GM12874 (cell line): ENCODE measurements around the gene VN1R5.

ENCODE experiments used
- CTCF ChIP-seq: IDR thresholded peaks from 2 replicates; pipeline ENCODE4 v1.5.1; 2011; ENCODE audit warnings: low read depth, mild to moderate bottlenecking, control low read depth, low read length, moderate library complexity; ENCODE audit not compliant: insufficient read depth

Gene VN1R5

GRCh38 chr1:247246325-247247115, 9.4 kb upstream of the VN1R5 start:
- no peak for TF ChIP-seq CTCF

GRCh38 chr1:247247568-247247967, 8.3 kb upstream of the VN1R5 start:
- TF ChIP-seq CTCF: no peak

- TF ChIP-seq CTCF: no peak
Measured at GRCh38 chr1:247266053-247266452, 10.2 kb downstream of the VN1R5 start.

GRCh38 chr1:247268390-247269045, 12.6 kb downstream of the VN1R5 start:
- no peak for TF ChIP-seq CTCF

GRCh38 chr1:247269133-247269532, 13.3 kb downstream of the VN1R5 start:
- no peak for TF ChIP-seq CTCF

- TF ChIP-seq CTCF: no peak
Measured at GRCh38 chr1:247270003-247270402, 14.1 kb downstream of the VN1R5 start.

- no peak for TF ChIP-seq CTCF
Measured at GRCh38 chr1:247273013-247273412, 17.1 kb downstream of the VN1R5 start.
